ENCODE results near the gene BSDC1. TPM values are rescaled to one million over a fixed set of nuclear protein-coding genes. Genes with fewer than 3 reads are reported as not detected.
A peak's percentile ranks its signal among the peaks of the same experiment; 100 is the strongest.

BSDC1 gene
- total and polyA plus RNA-seq, 2 experiments from 2014 or later: 56.2 to 78.7 TPM

- no peaks in the 10 kb centered on the region for H3K36me3 ChIP-seq
- DNase-seq (ENCODE audit: low read depth in 1 of 2, low spot score in 1 of 2): peak in 1 of 2 donors; percentile 58
- peaks cover 21% of the 10 kb centered on the region for H3K4me1 ChIP-seq (ENCODE audit: low read depth)
- H3K9me3 ChIP-seq (ENCODE audit: low read depth): no peaks in the 10 kb centered on the region
- TF ChIP-seq CTCF (IDR thresholded peaks at IDR 0.05; ENCODE audit: low read depth, low read length): no peak
- peak overlapping the region; percentile 97 for H3K27ac ChIP-seq
- no peaks in the 10 kb centered on the region for H3K27me3 ChIP-seq
- no peak overlapping the region for H3K4me3 ChIP-seq
Measured at GRCh38 chr1:32352831-32353383, 41.3 kb downstream of the BSDC1 start.

- Histone ChIP-seq H3K4me1 (ENCODE audit: low read depth) (peaks cover 21% of the 10 kb centered on the region), H3K9me3 (ENCODE audit: low read depth) (no peaks in the 10 kb centered on the region), H3K27ac (peak overlapping the region; percentile 97), H3K36me3 (no peaks in the 10 kb centered on the region), H3K4me3 (peak overlapping the region; percentile 54), H3K27me3 (no peaks in the 10 kb centered on the region)
- TF ChIP-seq CTCF (IDR thresholded peaks at IDR 0.05; ENCODE audit: low read depth, low read length): no peak
- DNase-seq (ENCODE audit: low read depth in 1 of 2, low spot score in 1 of 2): no peak
Measured at GRCh38 chr1:32352239-32352745, 41.9 kb downstream of the BSDC1 start.

- peak overlapping the region; percentile 97 for H3K27ac ChIP-seq
Measured at GRCh38 chr1:32351399-32352238, 42.6 kb downstream of the BSDC1 start.

GRCh38 chr1:32350785-32351398, 43.3 kb downstream of the BSDC1 start:
- TF ChIP-seq CTCF (IDR thresholded peaks at IDR 0.05; ENCODE audit: low read depth, low read length): peak; percentile 42
- Histone ChIP-seq H3K27me3 (no peaks in the 10 kb centered on the region), H3K9me3 (ENCODE audit: low read depth) (no peaks in the 10 kb centered on the region), H3K27ac (peak overlapping the region; percentile 97), H3K4me1 (ENCODE audit: low read depth) (peaks cover 21% of the 10 kb centered on the region), H3K4me3 (peak overlapping the region; percentile 54), H3K36me3 (no peaks in the 10 kb centered on the region)
- DNase-seq (ENCODE audit: low read depth in 1 of 2, low spot score in 1 of 2): no peak

More at GRCh38 chr1:32351399-32352238, 42.6 kb downstream of the BSDC1 start:
- Histone ChIP-seq H3K4me1 (ENCODE audit: low read depth) (peaks cover 21% of the 10 kb centered on the region), H3K9me3 (ENCODE audit: low read depth) (no peaks in the 10 kb centered on the region), H3K27me3 (no peaks in the 10 kb centered on the region), H3K4me3 (peak overlapping the region; percentile 54), H3K36me3 (no peaks in the 10 kb centered on the region)
- no peak for TF ChIP-seq CTCF (IDR thresholded peaks at IDR 0.05; ENCODE audit: low read depth, low read length)
- DNase-seq (ENCODE audit: low read depth in 1 of 2, low spot score in 1 of 2): peak; percentile 97 to 98

GRCh38 chr1:32349211-32349708, 45.0 kb downstream of the BSDC1 start:
- H3K36me3 ChIP-seq: no peaks in the 10 kb centered on the region
- H3K27ac ChIP-seq: no peak overlapping the region
- H3K9me3 ChIP-seq (ENCODE audit: low read depth): no peaks in the 10 kb centered on the region
- TF ChIP-seq CTCF (IDR thresholded peaks at IDR 0.05; ENCODE audit: low read depth, low read length): no peak
- peaks cover 23% of the 10 kb centered on the region for H3K4me1 ChIP-seq (ENCODE audit: low read depth)
- no peaks in the 10 kb centered on the region for H3K27me3 ChIP-seq
- no peak overlapping the region for H3K4me3 ChIP-seq
- peak in 1 of 2 donors; percentile 94 for DNase-seq (ENCODE audit: low read depth in 1 of 2, low spot score in 1 of 2)
